ENCODE results near the gene PSME2. TPM values are rescaled to one million over a fixed set of nuclear protein-coding genes. Genes with fewer than 3 reads are reported as not detected.

Gene PSME2
- total RNA-seq, 1 donor from 2014 or later: 173 TPM

DNA sequence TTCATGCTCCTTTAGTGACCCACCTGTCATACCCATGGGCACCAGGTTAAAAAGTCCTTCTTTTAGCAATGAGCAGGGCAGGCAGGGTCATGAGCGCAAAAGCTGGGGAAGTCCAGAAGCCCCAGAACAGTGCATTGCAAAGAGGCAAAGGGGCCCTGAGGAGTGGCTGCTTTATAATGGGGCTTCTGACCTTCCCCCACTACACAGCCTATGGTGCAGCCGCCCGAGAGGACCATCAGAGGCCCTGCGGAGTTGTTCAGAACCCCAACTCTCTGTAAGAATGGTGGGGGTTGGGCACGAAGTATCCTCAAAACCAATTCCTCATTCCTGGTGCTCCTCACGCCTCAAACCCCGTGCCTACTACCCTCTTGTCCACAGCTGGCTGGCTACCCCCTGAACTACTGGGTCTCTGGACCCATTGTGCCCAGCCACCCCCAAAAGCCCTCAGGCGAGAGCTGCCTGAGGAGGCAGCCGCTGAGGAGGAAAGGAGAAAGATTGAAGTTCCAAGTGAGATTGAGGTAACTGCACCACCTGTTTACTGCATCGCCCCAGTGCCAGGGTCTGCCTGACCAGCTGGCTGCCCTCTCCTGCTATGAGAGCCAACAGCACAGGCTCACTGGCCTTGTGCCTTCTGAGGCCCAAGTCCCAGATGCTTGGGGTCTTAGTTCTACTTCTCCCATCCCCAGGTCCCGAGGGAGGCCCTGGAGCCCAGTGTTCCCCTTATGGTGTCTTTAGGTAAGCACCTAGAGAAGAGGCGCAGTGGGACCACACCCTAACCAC lies 32.2 kb upstream of the PSME2 start:
- DNase-seq (ENCODE audit: low read depth) (no peak), FAIRE-seq (no peak)
- Mint-ChIP-seq H3K9me3 (ENCODE audit: unreplicated experiment) (no peaks in the 10 kb centered on the region), H3K4me3 (ENCODE audit: unreplicated experiment) (no peak overlapping the region), H3K36me3 (ENCODE audit: low read depth, unreplicated experiment) (peaks cover 20% of the 10 kb centered on the region), H3K27me3 (ENCODE audit: low read depth, unreplicated experiment) (no peaks in the 10 kb centered on the region), H3K4me1 (ENCODE audit: low read depth, unreplicated experiment) (peaks cover 7% of the 10 kb centered on the region), H3K27ac (ENCODE audit: unreplicated experiment) (peak overlapping the region; percentile 34)
- H3K4me1 ChIP-seq (ENCODE audit: insufficient read depth, low read length): peaks cover 5% of the 10 kb centered on the region
- H3K4me2 ChIP-seq (ENCODE audit: low read length): no peak overlapping the region
- H3K27ac ChIP-seq (ENCODE audit: low read depth, low read length): no peak overlapping the region
- no peaks in the 10 kb centered on the region for H3K9me3 ChIP-seq (ENCODE audit: insufficient read depth, low read depth, low read length)
- TF ChIP-seq, protein P1, sequence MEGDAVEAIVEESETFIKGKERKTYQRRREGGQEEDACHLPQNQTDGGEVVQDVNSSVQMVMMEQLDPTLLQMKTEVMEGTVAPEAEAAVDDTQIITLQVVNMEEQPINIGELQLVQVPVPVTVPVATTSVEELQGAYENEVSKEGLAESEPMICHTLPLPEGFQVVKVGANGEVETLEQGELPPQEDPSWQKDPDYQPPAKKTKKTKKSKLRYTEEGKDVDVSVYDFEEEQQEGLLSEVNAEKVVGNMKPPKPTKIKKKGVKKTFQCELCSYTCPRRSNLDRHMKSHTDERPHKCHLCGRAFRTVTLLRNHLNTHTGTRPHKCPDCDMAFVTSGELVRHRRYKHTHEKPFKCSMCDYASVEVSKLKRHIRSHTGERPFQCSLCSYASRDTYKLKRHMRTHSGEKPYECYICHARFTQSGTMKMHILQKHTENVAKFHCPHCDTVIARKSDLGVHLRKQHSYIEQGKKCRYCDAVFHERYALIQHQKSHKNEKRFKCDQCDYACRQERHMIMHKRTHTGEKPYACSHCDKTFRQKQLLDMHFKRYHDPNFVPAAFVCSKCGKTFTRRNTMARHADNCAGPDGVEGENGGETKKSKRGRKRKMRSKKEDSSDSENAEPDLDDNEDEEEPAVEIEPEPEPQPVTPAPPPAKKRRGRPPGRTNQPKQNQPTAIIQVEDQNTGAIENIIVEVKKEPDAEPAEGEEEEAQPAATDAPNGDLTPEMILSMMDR (IDR thresholded peaks at IDR 0.05; ENCODE audit: insufficient read depth, low read depth, low read length): no peak
- no peaks in the 10 kb centered on the region for H3K79me2 ChIP-seq (ENCODE audit: insufficient read depth, low read length)
- no peak overlapping the region for H3K4me3 ChIP-seq (ENCODE audit: insufficient read depth, low read depth, low read length)
- H3K27me3 ChIP-seq (ENCODE audit: insufficient read depth, low read length): no peaks in the 10 kb centered on the region
- no peak overlapping the region for H2AFZ ChIP-seq (ENCODE audit: low read depth, low read length)
- H3K36me3 ChIP-seq (ENCODE audit: insufficient read depth, low read length): peaks cover 21% of the 10 kb centered on the region
- H3K9ac ChIP-seq (ENCODE audit: low read length): no peak overlapping the region
- H4K20me1 ChIP-seq (ENCODE audit: insufficient read depth, low read length): peaks cover 35% of the 10 kb centered on the region

DNA sequence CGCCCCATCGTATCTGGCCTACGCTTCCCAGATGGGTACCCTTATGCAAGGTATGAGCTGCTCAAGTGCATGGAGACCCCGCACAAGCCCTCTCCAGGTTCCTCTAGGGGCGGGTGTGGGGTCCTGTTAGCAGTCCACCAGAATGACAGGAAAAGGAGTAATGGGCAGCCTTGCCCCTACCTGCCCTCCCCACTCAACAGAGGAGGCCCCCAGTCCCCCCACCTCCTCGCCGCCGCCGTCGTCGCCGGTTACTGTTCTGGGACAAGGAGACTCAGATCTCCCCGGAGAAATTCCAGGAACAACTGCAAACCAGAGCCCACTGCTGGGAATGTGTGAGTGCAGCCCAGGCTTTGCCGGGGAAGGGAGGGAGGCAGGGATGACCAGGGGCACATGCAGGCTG lies 31.5 kb upstream of the PSME2 start:
- no peak overlapping the region for H3K4me2 ChIP-seq (ENCODE audit: low read length)
- H3K27me3 ChIP-seq (ENCODE audit: insufficient read depth, low read length): no peaks in the 10 kb centered on the region
- H2AFZ ChIP-seq (ENCODE audit: low read depth, low read length): no peak overlapping the region
- no peaks in the 10 kb centered on the region for H3K9me3 Mint-ChIP-seq (ENCODE audit: unreplicated experiment)
- no peak overlapping the region for H3K9ac ChIP-seq (ENCODE audit: low read length)
- H4K20me1 ChIP-seq (ENCODE audit: insufficient read depth, low read length): peaks cover 35% of the 10 kb centered on the region
- TF ChIP-seq EZH2 (IDR thresholded peaks at IDR 0.05; ENCODE audit: insufficient read depth, low read length): no peak
- TF ChIP-seq, protein P1 (IDR thresholded peaks at IDR 0.05; ENCODE audit: insufficient read depth, low read depth, low read length): no peak
- peaks cover 18% of the 10 kb centered on the region for H3K36me3 ChIP-seq (ENCODE audit: insufficient read depth, low read length)
- FAIRE-seq: no peak
- H3K36me3 Mint-ChIP-seq (ENCODE audit: low read depth, unreplicated experiment): peaks cover 24% of the 10 kb centered on the region
- no peak overlapping the region for H3K4me3 Mint-ChIP-seq (ENCODE audit: unreplicated experiment)
- no peaks in the 10 kb centered on the region for H3K79me2 ChIP-seq (ENCODE audit: insufficient read depth, low read length)
- no peak for DNase-seq (ENCODE audit: low read depth)
- H3K27me3 Mint-ChIP-seq (ENCODE audit: low read depth, unreplicated experiment): no peaks in the 10 kb centered on the region
- H3K27ac ChIP-seq (ENCODE audit: low read depth, low read length): no peak overlapping the region
- no peak overlapping the region for H3K4me3 ChIP-seq (ENCODE audit: insufficient read depth, low read depth, low read length)
- H3K4me1 ChIP-seq (ENCODE audit: insufficient read depth, low read length): peaks cover 5% of the 10 kb centered on the region
- H3K4me1 Mint-ChIP-seq (ENCODE audit: low read depth, unreplicated experiment): peaks cover 7% of the 10 kb centered on the region
- no peak overlapping the region for H3K27ac Mint-ChIP-seq (ENCODE audit: unreplicated experiment)
- no peaks in the 10 kb centered on the region for H3K9me3 ChIP-seq (ENCODE audit: insufficient read depth, low read depth, low read length)

Data from astrocyte (in vitro differentiated cells and primary cell).